Tibial nerve (tissue), 4 donors: ENCODE results near the gene OVOL1. TPM values are rescaled to one million over a fixed set of nuclear protein-coding genes. Genes with fewer than 3 reads are reported as not detected.

ENCODE experiments used
- DNase-seq, 2 donors: peaks; one replicate each; pipeline ENCODE4 v3.0.0-alpha.2; 2019; ENCODE audit warnings: low spot score in 2 of 2
- H3K27ac ChIP-seq, 4 donors: fragments of 200-600 bp; sonication (generic) in 3 of 4; one replicate each; pipeline ENCODE4 v1.5.1; 2017 to 2019; ENCODE audit warnings: mild to moderate bottlenecking in 1 of 4
- H3K27me3 ChIP-seq, 2 donors: fragments of 200-600 bp; sonication (generic) in 1 of 2; one replicate each; pipeline versions ENCODE4 v1.5.1 to v1.6.0; 2017 to 2019
- H3K36me3 ChIP-seq, 3 donors: fragments of 200-600 bp; sonication (generic); one replicate each; pipeline ENCODE4 v1.5.1; 2018 to 2019
- H3K4me1 ChIP-seq, 4 donors: fragments of 200-600 bp; sonication (generic) in 3 of 4; one replicate each; pipeline ENCODE4 v1.5.1; 2017 to 2019
- H3K4me3 ChIP-seq, 4 donors: fragments of 200-600 bp; sonication (generic) in 3 of 4; one replicate each; pipeline ENCODE4 v1.5.1; 2017 to 2019; ENCODE audit warnings: mild to moderate bottlenecking in 1 of 4, moderate library complexity in 1 of 4
- H3K9me3 ChIP-seq, 4 donors: fragments of 200-600 bp; sonication (generic) in 3 of 4; one replicate each; pipeline ENCODE4 v1.5.1; 2017 to 2019
- EP300 ChIP-seq, 2 donors: sonication (generic); formaldehyde crosslinking; IDR thresholded peaks; one replicate each; pipeline ENCODE4 v1.6.1; 2017; ENCODE audit warnings: antibody characterized with exemption in 2 of 2, mild to moderate bottlenecking in 1 of 2
- POLR2A ChIP-seq, 2 donors: fragments of 450-650 bp; IDR thresholded peaks; one replicate each; pipeline ENCODE4 v1.6.1; 2017; ENCODE audit warnings: antibody characterized with exemption in 2 of 2, mild to moderate bottlenecking in 2 of 2, moderate library complexity in 2 of 2
- WGBS, 2 donors: methylation state at CpG; one replicate each; pipeline ENCODE4 v1.1.5; 2018; 5-methylcytosine and 5-hydroxymethylcytosine counted together
- total RNA-seq, 4 donors: library from RNA; depleted of rRNA; stranded (reverse); fragments of >200 nt; gene quantifications; one replicate each; pipeline ENCODE4 v1.1.0, GENCODE V29; 2016
- TF ChIP-seq, protein P1 (sequence below), 5 experiments: fragments of 200-600 bp in 3 of 5; fragments of 450-650 bp in 2 of 5; sonication (generic) in 3 of 5; IDR thresholded peaks; one replicate each; pipeline ENCODE4 v1.5.1; 2016 to 2019; ENCODE audit warnings: antibody characterized with exemption in 5 of 5, mild to moderate bottlenecking in 3 of 5, moderate library complexity in 2 of 5

Gene OVOL1
- total RNA-seq, 4 donors from 2014 or later = not detected

DNA sequence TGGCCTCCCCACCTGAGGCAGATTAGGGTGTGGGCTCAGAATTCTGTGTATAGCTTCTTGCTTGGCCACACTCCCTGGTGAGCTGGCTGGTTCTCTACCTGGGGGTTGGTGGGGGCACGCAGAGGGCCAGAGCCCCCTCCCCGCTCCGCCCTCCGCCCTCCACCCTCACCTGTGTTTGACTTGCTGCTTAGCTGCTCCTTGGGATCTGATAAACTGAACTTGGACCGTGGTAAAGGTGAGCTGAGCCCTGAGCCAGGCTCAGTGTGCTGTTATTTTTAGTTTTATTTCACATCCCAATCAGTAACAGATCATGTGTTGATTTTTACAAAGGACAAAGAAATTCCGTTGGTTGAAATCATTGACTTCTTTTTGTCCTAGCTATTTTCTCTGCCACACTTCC is 2.0 kb downstream of the OVOL1 start:
- Histone ChIP-seq H3K4me1 (peaks cover 0 to 27% (median 16%) of the 10 kb centered on the region in 4 donors), H3K9me3 (no peaks in the 10 kb centered on the region), H3K4me3 (no peak overlapping the region), H3K27me3 (peaks cover 3 to 56% of the 10 kb centered on the region in 2 donors), H3K27ac (peak overlapping the region in 1 of 4 donors; percentile 74), H3K36me3 (no peaks in the 10 kb centered on the region)
- TF ChIP-seq, protein P1, sequence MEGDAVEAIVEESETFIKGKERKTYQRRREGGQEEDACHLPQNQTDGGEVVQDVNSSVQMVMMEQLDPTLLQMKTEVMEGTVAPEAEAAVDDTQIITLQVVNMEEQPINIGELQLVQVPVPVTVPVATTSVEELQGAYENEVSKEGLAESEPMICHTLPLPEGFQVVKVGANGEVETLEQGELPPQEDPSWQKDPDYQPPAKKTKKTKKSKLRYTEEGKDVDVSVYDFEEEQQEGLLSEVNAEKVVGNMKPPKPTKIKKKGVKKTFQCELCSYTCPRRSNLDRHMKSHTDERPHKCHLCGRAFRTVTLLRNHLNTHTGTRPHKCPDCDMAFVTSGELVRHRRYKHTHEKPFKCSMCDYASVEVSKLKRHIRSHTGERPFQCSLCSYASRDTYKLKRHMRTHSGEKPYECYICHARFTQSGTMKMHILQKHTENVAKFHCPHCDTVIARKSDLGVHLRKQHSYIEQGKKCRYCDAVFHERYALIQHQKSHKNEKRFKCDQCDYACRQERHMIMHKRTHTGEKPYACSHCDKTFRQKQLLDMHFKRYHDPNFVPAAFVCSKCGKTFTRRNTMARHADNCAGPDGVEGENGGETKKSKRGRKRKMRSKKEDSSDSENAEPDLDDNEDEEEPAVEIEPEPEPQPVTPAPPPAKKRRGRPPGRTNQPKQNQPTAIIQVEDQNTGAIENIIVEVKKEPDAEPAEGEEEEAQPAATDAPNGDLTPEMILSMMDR (IDR thresholded peaks at IDR 0.05) = no peak
- TF ChIP-seq POLR2A (IDR thresholded peaks at IDR 0.05) = no peak
- WGBS, 2 donors = 74 to 87% methylated on average over 6 of the region's 6 CpGs
- DNase-seq = no peak

DNA sequence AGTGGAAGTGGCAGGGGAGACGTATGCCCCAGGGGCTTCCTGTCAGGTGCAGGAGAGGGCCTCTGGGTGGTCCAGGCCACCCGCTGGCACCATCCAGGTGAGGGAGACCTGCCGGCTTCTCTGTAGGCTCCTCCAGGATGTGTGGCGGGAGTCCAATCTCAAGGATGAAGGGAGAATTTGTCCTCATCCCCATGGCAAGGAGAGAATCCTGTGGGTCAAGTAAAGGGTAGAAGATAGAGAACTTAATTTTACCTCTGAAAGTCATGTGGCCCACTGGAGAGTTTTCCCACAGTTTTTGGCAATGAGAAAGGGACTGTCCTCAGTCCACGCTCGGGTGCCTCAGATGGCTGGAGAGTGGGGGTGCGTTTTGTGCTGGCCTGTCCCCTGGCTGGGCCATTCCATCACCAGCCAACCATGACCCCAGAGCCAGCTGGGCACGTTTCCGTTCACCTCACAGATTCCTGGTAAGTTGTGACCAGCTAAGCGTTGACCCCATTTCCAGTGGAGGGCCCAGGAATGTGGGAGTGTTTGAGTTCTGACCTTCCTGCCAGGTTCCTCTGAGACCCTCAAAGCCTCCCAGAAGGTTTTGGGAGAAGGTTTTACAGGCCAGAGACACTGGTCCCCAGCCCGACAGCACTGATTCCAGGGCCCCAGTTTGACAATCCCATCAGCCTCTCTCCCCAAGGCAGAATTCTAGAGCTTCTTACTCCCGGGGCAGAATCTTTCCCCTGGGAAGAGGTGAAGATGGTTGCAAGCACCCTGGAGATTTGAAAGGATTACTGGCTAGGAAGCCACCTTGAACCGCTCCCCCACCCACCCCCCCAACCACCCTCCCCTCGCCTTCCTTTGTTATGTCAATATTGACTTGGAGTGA is 2.6 kb downstream of the OVOL1 start:
- Histone ChIP-seq H3K27ac (no peak overlapping the region), H3K4me1 (peaks cover 0 to 27% (median 16%) of the 10 kb centered on the region in 4 donors), H3K9me3 (no peaks in the 10 kb centered on the region), H3K27me3 (peaks cover 3 to 56% of the 10 kb centered on the region in 2 donors), H3K36me3 (no peaks in the 10 kb centered on the region), H3K4me3 (no peak overlapping the region)
- WGBS, 2 donors = 76 to 84% methylated on average over 13 to 14 of the region's 14 CpGs
- no peak for DNase-seq
- TF ChIP-seq POLR2A (IDR thresholded peaks at IDR 0.05) (no peak), EP300 (IDR thresholded peaks at IDR 0.05) (no peak)
- TF ChIP-seq, protein P1 (IDR thresholded peaks at IDR 0.05) = no peak

DNA sequence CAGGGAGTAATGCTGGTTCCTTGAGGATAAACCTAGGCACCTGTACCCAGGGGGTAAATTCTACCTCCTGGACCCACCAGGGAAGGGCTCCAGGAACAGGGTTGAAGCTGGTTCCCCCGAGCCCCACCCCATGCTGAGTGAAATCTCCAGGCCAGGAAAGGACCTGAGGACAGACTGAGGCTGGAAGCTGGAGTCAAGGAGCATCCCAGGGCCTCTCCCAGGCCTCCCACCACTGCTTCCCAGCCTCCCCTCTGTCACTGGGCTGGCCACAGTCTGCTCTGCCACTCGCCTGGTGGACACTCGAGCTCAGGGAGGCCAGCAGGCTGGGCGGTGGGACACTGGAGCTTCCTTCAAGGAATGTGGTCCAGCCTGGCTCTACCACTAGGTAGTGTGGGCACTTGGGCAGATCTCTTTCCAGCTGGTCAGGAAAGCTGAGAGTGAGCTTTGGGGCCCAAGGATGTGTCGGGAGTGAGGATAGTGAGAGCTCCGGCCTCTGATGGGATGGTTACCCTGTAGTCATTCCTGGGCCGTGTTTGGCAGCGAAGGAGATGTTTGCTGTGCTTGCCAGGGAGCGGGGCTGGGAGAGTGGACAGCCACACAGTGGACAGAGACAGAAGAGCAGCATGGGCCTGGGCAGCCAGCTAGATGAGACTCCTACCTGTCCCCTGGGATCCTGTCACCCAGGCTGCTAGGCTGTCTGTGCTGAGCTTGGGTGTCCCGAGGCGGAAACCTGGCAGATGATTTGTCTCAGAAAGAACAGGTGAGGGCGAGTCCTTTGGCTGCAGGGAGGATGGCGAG is 3.4 kb downstream of the OVOL1 start:
- no peak for TF ChIP-seq EP300 (IDR thresholded peaks at IDR 0.05)
- TF ChIP-seq POLR2A (IDR thresholded peaks at IDR 0.05) = no peak
- TF ChIP-seq, protein P1 (IDR thresholded peaks at IDR 0.05) = no peak
- Histone ChIP-seq H3K4me1 (peaks cover 0 to 27% (median 16%) of the 10 kb centered on the region in 4 donors), H3K27ac (no peak overlapping the region), H3K9me3 (no peaks in the 10 kb centered on the region), H3K36me3 (no peaks in the 10 kb centered on the region), H3K27me3 (peaks cover 3 to 49% of the 10 kb centered on the region in 2 donors), H3K4me3 (no peak overlapping the region)
- 84 to 87% methylated on average over 9 to 13 of the region's 13 CpGs for WGBS, 2 donors
- DNase-seq = no peak

DNA sequence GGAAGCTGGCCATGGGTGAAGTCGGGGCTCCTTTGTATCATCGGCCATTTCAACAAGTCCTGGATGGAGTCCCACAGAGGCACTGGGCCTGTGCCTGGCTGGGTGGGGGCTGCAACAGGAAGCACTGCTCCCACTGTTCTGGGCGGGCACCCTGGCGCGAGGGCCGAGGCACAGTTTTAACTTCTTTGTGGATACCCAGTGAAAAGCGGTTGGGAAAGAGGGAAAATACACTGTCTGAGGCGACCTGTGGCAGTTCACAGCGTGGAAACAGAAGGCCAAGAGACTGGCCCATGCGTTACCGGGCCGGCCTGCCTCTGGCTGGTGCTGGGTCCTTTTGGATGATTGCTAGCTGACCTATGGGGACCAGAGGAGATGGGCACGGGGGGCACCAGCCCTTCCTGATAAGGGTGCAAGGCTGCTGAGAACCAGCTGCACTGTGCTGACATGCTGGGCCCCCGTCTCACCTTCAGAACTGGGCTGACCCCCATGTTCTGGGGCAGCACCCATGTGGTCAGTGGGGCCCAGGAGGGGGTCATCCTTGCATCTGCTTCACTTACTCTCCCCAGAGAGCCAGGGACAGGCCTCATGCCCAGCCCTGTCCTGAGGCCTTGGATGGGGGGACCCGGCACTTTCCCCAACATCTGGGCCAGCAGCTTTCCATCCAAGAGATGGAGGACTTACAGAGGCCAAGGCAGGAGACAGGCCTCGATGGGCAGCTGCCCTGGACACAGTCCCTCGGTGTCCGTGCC is 4.2 kb downstream of the OVOL1 start:
- H3K4me3 ChIP-seq = no peak overlapping the region

More for the DNA sequence above, 4.2 kb downstream of the OVOL1 start:
- Histone ChIP-seq H3K36me3 (no peaks in the 10 kb centered on the region), H3K4me1 (peaks cover 0 to 24% (median 14%) of the 10 kb centered on the region in 4 donors), H3K27ac (no peak overlapping the region), H3K9me3 (no peaks in the 10 kb centered on the region), H3K27me3 (peaks cover 3 to 44% of the 10 kb centered on the region in 2 donors)
- TF ChIP-seq EP300 (IDR thresholded peaks at IDR 0.05) = no peak
- no peak for TF ChIP-seq POLR2A (IDR thresholded peaks at IDR 0.05)
- TF ChIP-seq, protein P1 (IDR thresholded peaks at IDR 0.05) = no peak
- WGBS, 2 donors = 77 to 92% methylated on average over 13 to 15 of the region's 18 CpGs
- DNase-seq = no peak
